WTC11 (cell line): Measurements from ENCODE around the gene NEURL1B. TPM values are rescaled to one million over a fixed set of nuclear protein-coding genes. Genes with fewer than 3 reads are reported as not detected.

Experiments
- ATAC-seq: fragments of 200-7000 bp; cut with Tn5 transposase; 2 replicates; pipeline ENCODE4 v1.10.0; 2021; ENCODE audit warnings: mild to moderate bottlenecking, moderate library complexity
- CTCF ChIA-PET: fragments of 300-600 bp; sonication (Branson Sonifier 250); formaldehyde crosslinking; loops from one replicate; lab custom pipeline; 2021; ENCODE audit warnings: antibody characterized with exemption; lab: Charles Lee
- POLR2A ChIA-PET: fragments of 350-600 bp; sonication (Branson Sonifier 250); formaldehyde crosslinking; loops from one replicate; lab custom pipeline; 2021; ENCODE audit warnings: antibody characterized with exemption; lab: Charles Lee
- DNase-seq: peaks from one replicate; pipeline ENCODE4 v3.0.0; 2021; ENCODE audit warnings: low spot score
- H3K27ac Mint-ChIP-seq: 2 replicates; pipeline ENCODE4 v1.8.0; 2021; ENCODE audit warnings: mixed read lengths
- H3K27me3 Mint-ChIP-seq: 2 replicates; pipeline ENCODE4 v1.8.0; 2021; ENCODE audit warnings: low read depth, mild to moderate bottlenecking, moderate library complexity, mixed read lengths
- H3K36me3 Mint-ChIP-seq: 2 replicates; pipeline ENCODE4 v1.8.0; 2021; ENCODE audit warnings: mixed read lengths
- H3K4me1 Mint-ChIP-seq: 2 replicates; pipeline ENCODE4 v1.8.0; 2022; ENCODE audit warnings: mixed read lengths
- H3K4me3 Mint-ChIP-seq: 2 replicates; pipeline ENCODE4 v1.8.0; 2021; ENCODE audit warnings: mild to moderate bottlenecking, moderate library complexity, mixed read lengths
- H3K9me3 Mint-ChIP-seq: 2 replicates; pipeline ENCODE4 v1.8.0; 2021; ENCODE audit warnings: mixed read lengths
- AR ChIP-seq: fragments of 250-450 bp; sonication (Bioruptor Pico); IDR thresholded peaks from 2 replicates; pipeline ENCODE4 v1.9.0; 2021; ENCODE audit warnings: mild to moderate bottlenecking
- ATF3 ChIP-seq: sonication (generic); formaldehyde crosslinking; conservative IDR thresholded peaks from 2 replicates; pipeline ENCODE4 v1.8.1; 2022; ENCODE audit warnings: mild to moderate bottlenecking, missing genetic modification reagents
- CBFB ChIP-seq: sonication (generic); formaldehyde crosslinking; IDR thresholded peaks from 2 replicates; pipeline ENCODE4 v1.8.1; 2022; ENCODE audit warnings: mild to moderate bottlenecking, low read depth, missing genetic modification reagents
- CTCF ChIP-seq: fragments of 200-600 bp; IDR thresholded peaks from 2 replicates; pipeline ENCODE4 v1.8.0; 2022; ENCODE audit warnings: antibody characterized with exemption
- ETV6 ChIP-seq: sonication (generic); formaldehyde crosslinking; IDR thresholded peaks from 2 replicates; pipeline ENCODE4 v1.8.1; 2022; ENCODE audit warnings: mild to moderate bottlenecking, missing genetic modification reagents
- FOXP1 ChIP-seq: sonication (generic); formaldehyde crosslinking; IDR thresholded peaks from 2 replicates; pipeline ENCODE4 v1.8.0; 2022; ENCODE audit warnings: missing genetic modification reagents, mild to moderate bottlenecking, moderate library complexity, borderline replicate concordance
- HMGXB4 ChIP-seq: sonication (generic); formaldehyde crosslinking; IDR thresholded peaks from 2 replicates; pipeline ENCODE4 v1.8.1; 2023; ENCODE audit warnings: mild to moderate bottlenecking, moderate library complexity, missing genetic modification reagents
- IRF2 ChIP-seq: sonication (generic); formaldehyde crosslinking; IDR thresholded peaks from 2 replicates; pipeline ENCODE4 v1.8.0; 2022; ENCODE audit warnings: low read depth, missing genetic modification reagents, borderline replicate concordance
- JUN ChIP-seq: sonication (generic); formaldehyde crosslinking; IDR thresholded peaks from 2 replicates; pipeline ENCODE4 v1.8.0; 2023; ENCODE audit warnings: mild to moderate bottlenecking, missing genetic modification reagents
- MAX ChIP-seq: sonication (generic); formaldehyde crosslinking; IDR thresholded peaks from 2 replicates; pipeline ENCODE4 v1.8.0; 2022; ENCODE audit warnings: mild to moderate bottlenecking, missing genetic modification reagents
- MLX ChIP-seq: sonication (generic); formaldehyde crosslinking; IDR thresholded peaks from 2 replicates; pipeline ENCODE4 v1.8.1; 2023; ENCODE audit warnings: mild to moderate bottlenecking, missing genetic modification reagents, moderate library complexity
- MYBL2 ChIP-seq: sonication (generic); formaldehyde crosslinking; IDR thresholded peaks from 2 replicates; pipeline ENCODE4 v1.8.1; 2023; ENCODE audit warnings: mild to moderate bottlenecking, moderate library complexity, missing genetic modification reagents
- NFYB ChIP-seq: sonication (generic); formaldehyde crosslinking; conservative IDR thresholded peaks from 2 replicates; pipeline ENCODE4 v1.8.0; 2022; ENCODE audit warnings: low read depth, missing genetic modification reagents
- NR3C1 ChIP-seq: sonication (generic); formaldehyde crosslinking; conservative IDR thresholded peaks from 2 replicates; pipeline ENCODE4 v1.8.1; 2023; ENCODE audit warnings: low read depth, mild to moderate bottlenecking, missing genetic modification reagents
- OVOL2 ChIP-seq: fragments of 250-450 bp; sonication (Bioruptor Pico); IDR thresholded peaks from 2 replicates; pipeline ENCODE4 v1.9.0; 2021; ENCODE audit warnings: mild to moderate bottlenecking, borderline replicate concordance
- PRDM15 ChIP-seq: sonication (generic); formaldehyde crosslinking; IDR thresholded peaks from 2 replicates; pipeline ENCODE4 v1.8.0; 2022; ENCODE audit warnings: missing genetic modification reagents
- SMAD4 ChIP-seq: sonication (generic); formaldehyde crosslinking; IDR thresholded peaks from 2 replicates; pipeline ENCODE4 v1.8.0; 2022; ENCODE audit warnings: mild to moderate bottlenecking, missing genetic modification reagents
- STAT6 ChIP-seq: sonication (generic); formaldehyde crosslinking; conservative IDR thresholded peaks from 2 replicates; pipeline ENCODE4 v1.8.1; 2023; ENCODE audit warnings: mild to moderate bottlenecking, low read depth, missing genetic modification reagents, moderate library complexity
- TEAD1 ChIP-seq: sonication (generic); formaldehyde crosslinking; IDR thresholded peaks from 2 replicates; pipeline ENCODE4 v1.8.0; 2022; ENCODE audit warnings: mild to moderate bottlenecking, missing genetic modification reagents
- ZNF219 ChIP-seq: sonication (generic); formaldehyde crosslinking; IDR thresholded peaks from 2 replicates; pipeline ENCODE4 v1.8.0; 2023; ENCODE audit warnings: missing genetic modification reagents, mild to moderate bottlenecking, borderline replicate concordance
- ZNF416 ChIP-seq: fragments of 250-450 bp; sonication (Bioruptor Pico); IDR thresholded peaks from 2 replicates; pipeline ENCODE4 v1.9.0; 2021; ENCODE audit warnings: mild to moderate bottlenecking, inconsistent platforms
- total RNA-seq: library from RNA; stranded (reverse); gene quantifications from 3 replicates; pipeline ENCODE4 v1.2.3, GENCODE V29; 2021

Gene NEURL1B
- total RNA-seq, 1 experiment from 2014 or later: 9.8 TPM

GRCh38 chr5:172648013-172648381, 6.9 kb downstream of the NEURL1B start (continued):
- TF ChIP-seq STAT6 (CRISPR knock-in tag) (no peak), PRDM15 (CRISPR knock-in tag) (no peak), JUN (CRISPR knock-in tag) (no peak), IRF2 (CRISPR knock-in tag) (no peak)
- TF ChIP-seq, all 79 proteins: peak for 0

GRCh38 chr5:172648755-172649154, 7.7 kb downstream of the NEURL1B start:
- Mint-ChIP-seq H3K27ac (no peak overlapping the region; the same call in 1 of the 2 replicates), H3K4me1 (peaks cover 36% of the 10 kb centered on the region), H3K27me3 (no peaks in the 10 kb centered on the region; the same call in 1 of the 2 replicates), H3K9me3 (peaks cover under 1% of the 10 kb centered on the region; the same call in 1 of the 2 replicates), H3K36me3 (no peaks in the 10 kb centered on the region), H3K4me3 (no peak overlapping the region)
- ATAC-seq: no peak
- CTCF ChIA-PET: interaction anchor here (1.1 kb wide), 1 partner anchor 198 kb away, joined by 3 read pairs; no protein-coding TSS in a partner anchor
- no peak for DNase-seq
- POLR2A ChIA-PET: no interaction called here
- TF ChIP-seq NR3C1 (CRISPR knock-in tag): no peak
- TF ChIP-seq FOXP1 (CRISPR knock-in tag): no peak
- TF ChIP-seq HMGXB4 (CRISPR knock-in tag): no peak
- TF ChIP-seq MYBL2: no peak
- TF ChIP-seq NFYB (CRISPR knock-in tag): no peak
- no peak for TF ChIP-seq ATF3 (CRISPR knock-in tag)
- TF ChIP-seq ETV6 (CRISPR knock-in tag): no peak
- no peak for TF ChIP-seq MAX
- no peak for TF ChIP-seq TEAD1 (CRISPR knock-in tag)
- no peak for TF ChIP-seq MLX (CRISPR knock-in tag)
- TF ChIP-seq ZNF416 (CRISPR knock-in tag): no peak
- TF ChIP-seq AR (CRISPR knock-in tag): no peak
- TF ChIP-seq SMAD4 (CRISPR knock-in tag): no peak
- no peak for TF ChIP-seq OVOL2 (CRISPR knock-in tag)
- TF ChIP-seq CTCF: no peak
- no peak for TF ChIP-seq CBFB (CRISPR knock-in tag)
- no peak for TF ChIP-seq ZNF219 (CRISPR knock-in tag)
